Left lung (tissue), 10 donors: ENCODE measurements around the gene PES1. TPM values are rescaled to one million over a fixed set of nuclear protein-coding genes. Genes with fewer than 3 reads are reported as not detected.
"Not testable (repeated sequence)": the region's sequence is repeated elsewhere in the genome, so short reads cannot be mapped to it uniquely, and the experiment has no call there.

Experiments
- ATAC-seq: fragments of 200-7000 bp; cut with Tn5 transposase; one replicate; pipeline ENCODE4 v1.9.1; 2020; ENCODE audit warnings: moderate library complexity
- DNase-seq, 4 donors: peaks; one replicate each; pipeline ENCODE4 v3.0.0-alpha.2; 2013 to 2020
- H3K27ac ChIP-seq, 2 donors: fragments of 200-600 bp; sonication (generic) in 1 of 2; one replicate each; pipeline versions ENCODE4 v1.5.0 to v1.8.0; 2020 to 2021
- H3K27me3 ChIP-seq, 2 donors: fragments of 200-600 bp; sonication (generic) in 1 of 2; one replicate each; pipeline versions ENCODE4 v1.5.0 to v1.8.0; 2020 to 2021
- H3K36me3 ChIP-seq, 2 donors: fragments of 200-600 bp; sonication (generic) in 1 of 2; one replicate each; pipeline versions ENCODE4 v1.5.0 to v1.8.0; 2020 to 2021
- H3K4me1 ChIP-seq, 2 donors: fragments of 200-600 bp; one replicate each; pipeline ENCODE4 v1.8.0; 2021
- H3K4me3 ChIP-seq, 2 donors: fragments of 200-600 bp; sonication (generic) in 1 of 2; one replicate each; pipeline versions ENCODE4 v1.5.0 to v1.8.0; 2020 to 2021; ENCODE audit warnings: mild to moderate bottlenecking in 1 of 2
- H3K9me3 ChIP-seq, 2 donors: fragments of 200-600 bp; sonication (generic) in 1 of 2; one replicate each; pipeline versions ENCODE4 v1.5.0 to v1.8.0; 2020 to 2021
- intact Hi-C, 2 donors: fragments of 100-400 bp; cut with DNase I; formaldehyde crosslinking; loops; one replicate each; pipeline versions ENCODE4 v1.11.2 to v1.14.2; 2022
- polyA plus RNA-seq, 6 donors: library from polyadenylated mRNA; unstranded; fragments of 120-200 nt; gene quantifications; one replicate each; pipeline ENCODE4 v1.2.1, GENCODE V29; 2013; ENCODE audit not compliant: insufficient read length in 6 of 6
- total RNA-seq, 2 donors: library from RNA; stranded (reverse); fragmentation: NEBNext Ultra II Directional; extraction: Animal tissue kit (Norgen Biotek cat#: 25700); gene quantifications; one replicate each; pipeline ENCODE4 v1.2.1, GENCODE V29; 2021
- TF ChIP-seq, protein P1 (sequence below), 2 donors: fragments of 200-600 bp; sonication (generic) in 1 of 2; IDR thresholded peaks; one replicate each; pipeline versions ENCODE4 v1.5.0 to v1.8.0; 2021; ENCODE audit warnings: antibody characterized with exemption in 2 of 2
- donor health status: DM: no; HTN: yes; CAD: no.
- donor health status: DM: no; HTN: no; CAD: no.

The PES1 gene
- total and polyA plus RNA-seq, 8 donors = 45.2 to 70.6 (median 63.4) TPM

DNA sequence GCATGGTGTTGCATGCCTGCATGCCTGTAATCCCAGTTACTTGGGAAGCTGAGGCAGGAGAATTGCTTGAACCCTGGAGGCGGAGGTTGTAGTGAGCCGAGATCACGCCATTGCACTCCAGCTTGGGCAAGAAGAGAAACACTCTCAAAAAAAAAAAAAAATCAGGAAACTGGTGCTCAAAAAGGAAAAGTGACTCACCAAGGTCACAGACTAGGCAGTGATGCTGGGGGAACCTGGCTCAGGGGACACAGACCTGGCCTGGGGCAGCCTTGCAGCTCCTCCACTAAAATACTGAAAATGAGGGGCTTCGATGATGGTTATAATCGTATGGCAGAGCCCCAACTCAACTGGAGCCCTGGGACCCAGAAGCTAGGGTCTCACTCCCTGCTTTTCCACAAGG, 35.8 kb upstream of the PES1 start:
- no peak for DNase-seq
- TF ChIP-seq, protein P1, sequence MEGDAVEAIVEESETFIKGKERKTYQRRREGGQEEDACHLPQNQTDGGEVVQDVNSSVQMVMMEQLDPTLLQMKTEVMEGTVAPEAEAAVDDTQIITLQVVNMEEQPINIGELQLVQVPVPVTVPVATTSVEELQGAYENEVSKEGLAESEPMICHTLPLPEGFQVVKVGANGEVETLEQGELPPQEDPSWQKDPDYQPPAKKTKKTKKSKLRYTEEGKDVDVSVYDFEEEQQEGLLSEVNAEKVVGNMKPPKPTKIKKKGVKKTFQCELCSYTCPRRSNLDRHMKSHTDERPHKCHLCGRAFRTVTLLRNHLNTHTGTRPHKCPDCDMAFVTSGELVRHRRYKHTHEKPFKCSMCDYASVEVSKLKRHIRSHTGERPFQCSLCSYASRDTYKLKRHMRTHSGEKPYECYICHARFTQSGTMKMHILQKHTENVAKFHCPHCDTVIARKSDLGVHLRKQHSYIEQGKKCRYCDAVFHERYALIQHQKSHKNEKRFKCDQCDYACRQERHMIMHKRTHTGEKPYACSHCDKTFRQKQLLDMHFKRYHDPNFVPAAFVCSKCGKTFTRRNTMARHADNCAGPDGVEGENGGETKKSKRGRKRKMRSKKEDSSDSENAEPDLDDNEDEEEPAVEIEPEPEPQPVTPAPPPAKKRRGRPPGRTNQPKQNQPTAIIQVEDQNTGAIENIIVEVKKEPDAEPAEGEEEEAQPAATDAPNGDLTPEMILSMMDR (IDR thresholded peaks at IDR 0.05) = no peak
- H3K4me3 ChIP-seq = no peak overlapping the region
- H3K36me3 ChIP-seq = no peaks in the 10 kb centered on the region
- intact Hi-C loops = no loop called here
- H3K9me3 ChIP-seq = no peaks in the 10 kb centered on the region
- H3K4me1 ChIP-seq = no peaks in the 10 kb centered on the region
- no peak for ATAC-seq
- no peak overlapping the region for H3K27ac ChIP-seq
- no peaks in the 10 kb centered on the region for H3K27me3 ChIP-seq

DNA sequence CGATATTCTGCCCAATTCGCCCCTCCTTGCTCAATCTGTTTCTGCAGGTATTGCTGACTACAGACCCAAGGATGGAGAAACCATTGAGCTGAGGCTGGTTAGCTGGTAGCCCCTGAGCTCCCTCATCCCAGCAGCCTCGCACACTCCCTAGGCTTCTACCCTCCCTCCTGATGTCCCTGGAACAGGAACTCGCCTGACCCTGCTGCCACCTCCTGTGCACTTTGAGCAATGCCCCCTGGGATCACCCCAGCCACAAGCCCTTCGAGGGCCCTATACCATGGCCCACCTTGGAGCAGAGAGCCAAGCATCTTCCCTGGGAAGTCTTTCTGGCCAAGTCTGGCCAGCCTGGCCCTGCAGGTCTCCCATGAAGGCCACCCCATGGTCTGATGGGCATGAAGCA, 34.7 kb upstream of the PES1 start:
- TF ChIP-seq, protein P1 (IDR thresholded peaks at IDR 0.05) = no peak
- ATAC-seq (no peak), DNase-seq (no peak)
- no peak overlapping the region for H3K4me3 ChIP-seq
- H3K27me3 ChIP-seq = no peaks in the 10 kb centered on the region
- H3K36me3 ChIP-seq = peaks cover 0 to 5% of the 10 kb centered on the region in 2 donors
- no peaks in the 10 kb centered on the region for H3K4me1 ChIP-seq
- no peak overlapping the region for H3K27ac ChIP-seq
- H3K9me3 ChIP-seq = no peaks in the 10 kb centered on the region
- intact Hi-C loops = no loop called here

DNA sequence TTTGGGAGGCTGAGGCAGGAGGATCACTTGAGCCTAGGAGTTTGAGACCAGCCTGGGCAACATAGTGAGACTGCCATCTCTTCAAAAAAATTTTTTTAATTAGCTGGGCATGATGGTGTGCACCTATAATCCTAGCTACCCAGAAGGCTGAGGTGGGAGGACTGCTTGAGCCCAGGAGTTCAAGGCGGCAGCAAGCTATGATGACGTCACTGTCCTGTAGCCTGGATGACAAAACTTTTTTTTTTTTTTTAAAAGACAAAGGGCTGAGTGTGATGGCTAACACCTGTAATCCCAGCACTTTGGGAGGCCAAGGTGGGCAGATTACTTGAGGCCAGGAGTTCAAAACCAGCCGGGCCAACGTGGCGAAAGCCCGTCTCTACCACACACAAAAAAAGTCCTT, 28.2 kb upstream of the PES1 start:
- H3K27me3 ChIP-seq, ATAC-seq, H3K27ac ChIP-seq, H3K4me3 ChIP-seq, intact Hi-C loops, H3K4me1 ChIP-seq, DNase-seq, H3K9me3 ChIP-seq: not testable (repeated sequence)
- peaks cover 0 to 31% of the 10 kb centered on the region in 2 donors for H3K36me3 ChIP-seq

DNA sequence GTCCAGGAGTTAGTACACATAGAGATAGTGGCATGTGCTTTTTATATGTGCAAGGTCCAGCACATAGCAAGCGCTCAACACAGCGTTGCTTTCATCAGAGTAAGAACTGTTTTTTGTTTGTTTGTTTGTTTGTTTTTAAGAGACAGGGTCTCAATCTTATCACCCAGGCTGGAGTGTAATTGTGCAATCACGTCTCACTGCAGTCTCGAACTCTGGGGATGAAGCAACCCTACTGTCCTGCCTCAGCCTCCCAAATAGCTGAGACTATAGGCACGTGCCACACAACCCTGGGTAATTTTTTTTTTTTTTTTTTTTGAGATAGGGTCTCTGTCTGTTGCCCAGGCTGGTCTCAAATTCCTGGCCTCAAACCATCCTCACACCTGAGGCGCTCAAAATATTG, 26.1 kb upstream of the PES1 start:
- Histone ChIP-seq H3K4me1 (no peaks in the 10 kb centered on the region), H3K4me3 (no peak overlapping the region), H3K27ac (no peak overlapping the region), H3K36me3 (peaks cover 0 to 47% of the 10 kb centered on the region in 2 donors), H3K9me3 (no peaks in the 10 kb centered on the region), H3K27me3 (no peaks in the 10 kb centered on the region)
- intact Hi-C loops = no loop called here
- DNase-seq (no peak), ATAC-seq (no peak)
- TF ChIP-seq, protein P1 (IDR thresholded peaks at IDR 0.05) = no peak

DNA sequence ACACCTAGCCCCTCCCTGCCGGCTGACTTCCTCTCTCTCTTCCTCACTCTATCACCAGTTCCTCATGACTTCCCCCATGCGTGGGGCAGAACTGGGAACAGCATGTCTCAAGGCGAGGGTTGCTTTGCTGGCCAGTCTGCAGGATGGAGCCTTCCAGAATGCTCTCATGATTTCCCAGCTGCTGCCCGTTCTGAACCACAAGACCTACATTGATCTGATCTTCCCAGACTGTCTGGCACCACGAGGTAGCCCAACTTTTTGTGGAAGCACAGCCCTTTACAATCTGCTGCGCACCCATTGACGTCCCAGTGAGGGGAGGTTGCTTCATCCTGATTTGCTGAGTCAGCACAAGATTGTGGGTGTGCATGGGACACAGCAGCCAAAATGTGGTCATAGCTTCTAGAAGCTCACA, 23.8 kb upstream of the PES1 start:
- H3K27ac ChIP-seq = no peak overlapping the region

DNA sequence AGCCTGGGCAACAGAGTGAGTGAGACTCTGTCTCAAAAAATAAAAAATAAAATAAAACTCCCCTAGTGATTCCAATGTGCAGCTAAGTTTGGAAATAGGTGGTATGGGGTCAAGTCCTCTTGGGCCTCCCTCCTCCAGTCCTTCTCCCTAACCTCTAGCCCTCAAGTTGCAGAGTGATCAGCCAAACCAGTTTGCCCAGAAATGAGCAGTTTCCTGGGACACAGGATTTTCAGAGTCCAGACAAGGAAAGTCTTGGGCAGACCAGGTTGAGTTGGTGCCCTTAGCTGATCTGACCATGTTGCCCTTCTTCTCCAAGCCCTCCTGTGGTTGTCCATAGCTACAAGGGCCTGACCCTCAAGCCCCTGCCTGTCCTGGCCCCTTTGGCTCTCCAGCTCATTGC, 23.2 kb upstream of the PES1 start:
- no peaks in the 10 kb centered on the region for H3K27me3 ChIP-seq
- no peaks in the 10 kb centered on the region for H3K9me3 ChIP-seq
- ATAC-seq = no peak
- no peak overlapping the region for H3K27ac ChIP-seq
- TF ChIP-seq, protein P1 (IDR thresholded peaks at IDR 0.05) = no peak
- H3K4me3 ChIP-seq = no peak overlapping the region
- no peak for DNase-seq
- intact Hi-C loops = no loop called here
- H3K4me1 ChIP-seq = peaks cover 0 to 11% of the 10 kb centered on the region in 2 donors
- H3K36me3 ChIP-seq = peaks cover 0 to 55% of the 10 kb centered on the region in 2 donors

More for the DNA sequence above, 23.8 kb upstream of the PES1 start:
- intact Hi-C loops = no loop called here
- no peaks in the 10 kb centered on the region for H3K27me3 ChIP-seq
- TF ChIP-seq, protein P1 (IDR thresholded peaks at IDR 0.05) = no peak
- no peaks in the 10 kb centered on the region for H3K9me3 ChIP-seq
- ATAC-seq (peak; percentile 62), DNase-seq (peak in 1 of 4 donors; percentile 60)
- H3K4me1 ChIP-seq = peaks cover 0 to 5% of the 10 kb centered on the region in 2 donors
- no peak overlapping the region for H3K4me3 ChIP-seq
- peaks cover 0 to 56% of the 10 kb centered on the region in 2 donors for H3K36me3 ChIP-seq
